Activated CD8-positive, alpha-beta memory T cell treated with anti-CD3 and anti-CD28 coated beads, Interleukin-2, amount 50 U/mL, for 24 hours (primary cell): Measurements from ENCODE around the gene ERBB4.

Source experiments
- DNase-seq: peaks from one replicate; pipeline ENCODE4 v3.0.0-alpha.2; 2020; ENCODE audit errors: extremely low read depth

Gene ERBB4

GRCh38 chr2:211347328-211347727, 1191.3 kb downstream of the ERBB4 start:
- DNase-seq = no peak

- DNase-seq = no peak
Observed at GRCh38 chr2:211344289-211344688, 1194.3 kb downstream of the ERBB4 start.

- DNase-seq = no peak
Observed at GRCh38 chr2:211333377-211333776, 1205.2 kb downstream of the ERBB4 start.

- no peak for DNase-seq
Observed at GRCh38 chr2:211331736-211332135, 1206.9 kb downstream of the ERBB4 start.

- DNase-seq = no peak
Observed at GRCh38 chr2:211329882-211330281, 1208.7 kb downstream of the ERBB4 start.

GRCh38 chr2:211329421-211329820, 1209.2 kb downstream of the ERBB4 start:
- DNase-seq = no peak

GRCh38 chr2:211328126-211328525, 1210.5 kb downstream of the ERBB4 start:
- DNase-seq = no peak
